HFFc6 (cell line): ENCODE data around the gene VGLL4. TPM values are rescaled to one million over a fixed set of nuclear protein-coding genes. Genes with fewer than 3 reads are reported as not detected.

Source experiments
- DNase-seq: peaks from one replicate; pipeline ENCODE4 v3.0.0-alpha.2; 2018
- H3K27ac Mint-ChIP-seq: 2 replicates; pipeline ENCODE4 v1.8.0; 2020; ENCODE audit warnings: mild to moderate bottlenecking, mixed read lengths
- H3K27me3 Mint-ChIP-seq: 2 replicates; pipeline ENCODE4 v1.8.0; 2021; ENCODE audit warnings: mild to moderate bottlenecking, moderate library complexity, mixed read lengths; ENCODE audit not compliant: insufficient read depth
- H3K36me3 Mint-ChIP-seq: 2 replicates; pipeline ENCODE4 v1.8.0; 2021; ENCODE audit warnings: low read depth, mixed read lengths
- H3K4me1 Mint-ChIP-seq: 2 replicates; pipeline ENCODE4 v1.8.0; 2020; ENCODE audit warnings: low read depth, mixed read lengths
- H3K4me3 Mint-ChIP-seq: 2 replicates; pipeline ENCODE4 v1.8.0; 2020; ENCODE audit warnings: mild to moderate bottlenecking, moderate library complexity, mixed read lengths
- H3K9me3 Mint-ChIP-seq: 2 replicates; pipeline ENCODE4 v1.8.0; 2020; ENCODE audit warnings: mild to moderate bottlenecking, mixed read lengths
- CTCF ChIP-seq: fragments of 200-600 bp; sonication (generic); IDR thresholded peaks from 2 replicates; pipeline ENCODE4 v1.5.0; 2021; ENCODE audit warnings: antibody characterized with exemption, mild to moderate bottlenecking
- total RNA-seq, 6 experiments: library from RNA; stranded (reverse); fragmentation: NEBNext Ultra II Directional; extraction: Animal tissue kit (Norgen Biotek cat#: 25700); gene quantifications; 2 replicates in 1 of 6; 3 replicates in 5 of 6; pipeline ENCODE4 v1.2.3, GENCODE V29; 2021

The VGLL4 gene
- total RNA-seq, 6 experiments from 2014 or later = 31.6 to 42.2 (median 33.8) TPM

DNA sequence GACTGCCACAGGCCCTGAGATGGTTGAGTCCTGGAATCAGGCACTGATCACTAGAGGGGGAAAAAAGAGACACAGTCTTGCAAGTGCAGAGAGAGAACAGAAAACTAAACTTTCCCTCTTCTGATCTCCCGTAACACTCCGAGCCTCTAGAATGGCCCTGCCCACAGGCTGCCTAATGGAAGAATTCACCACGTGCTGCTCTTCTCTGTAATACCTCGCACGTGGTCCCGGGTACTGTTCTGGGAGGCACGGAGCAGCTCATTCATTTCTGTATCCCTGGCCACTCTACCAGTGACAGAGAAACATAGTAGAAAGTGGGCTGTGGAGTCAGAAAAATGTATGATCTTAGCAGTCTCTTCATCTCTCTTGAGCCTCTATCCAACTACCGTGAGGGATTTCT lies 30.4 kb downstream of the VGLL4 start:
- H3K27me3 Mint-ChIP-seq = peaks cover 3% of the 10 kb centered on the region
- H3K36me3 Mint-ChIP-seq = peaks cover 25% of the 10 kb centered on the region
- DNase-seq = no peak
- no peaks in the 10 kb centered on the region for H3K9me3 Mint-ChIP-seq
- peaks cover 95% of the 10 kb centered on the region for H3K4me1 Mint-ChIP-seq
- no peak for TF ChIP-seq CTCF
- peak overlapping the region; percentile 74; the same call in 1 of the 2 replicates for H3K27ac Mint-ChIP-seq
- H3K4me3 Mint-ChIP-seq = no peak overlapping the region

GRCh38 chr3:11612515-11613188 lies 31.1 kb downstream of the VGLL4 start:
- Mint-ChIP-seq H3K27ac (peak overlapping the region; percentile 74), H3K36me3 (peaks cover 25% of the 10 kb centered on the region), H3K27me3 (peaks cover 3% of the 10 kb centered on the region), H3K9me3 (no peaks in the 10 kb centered on the region), H3K4me3 (no peak overlapping the region), H3K4me1 (peaks cover 99% of the 10 kb centered on the region)
- TF ChIP-seq CTCF = no peak
- DNase-seq = no peak

DNA sequence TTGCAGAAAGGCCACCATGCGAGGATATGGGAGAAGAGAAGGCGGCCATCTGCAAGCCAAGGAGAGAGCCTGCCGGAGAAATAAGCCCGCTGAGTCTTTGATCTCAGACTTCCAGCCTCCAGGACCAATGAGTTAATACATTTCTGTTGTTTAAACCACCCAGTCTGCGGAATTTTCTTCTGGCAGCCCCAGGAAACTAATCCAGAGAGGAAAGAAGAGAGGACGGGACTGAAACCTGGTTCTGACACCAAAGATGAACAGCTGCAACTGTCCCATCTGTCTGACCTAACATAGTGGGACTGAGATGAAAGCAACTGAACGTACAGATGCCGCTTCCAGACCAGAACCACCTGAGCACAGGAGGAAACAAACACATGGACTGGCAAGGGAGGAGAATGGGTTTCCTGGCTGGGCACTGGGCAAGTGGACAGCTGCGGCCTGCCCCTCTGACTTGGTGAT lies 32.3 kb downstream of the VGLL4 start:
- H3K27me3 Mint-ChIP-seq = peaks cover 3% of the 10 kb centered on the region
- DNase-seq = no peak
- peaks cover 99% of the 10 kb centered on the region for H3K4me1 Mint-ChIP-seq
- H3K27ac Mint-ChIP-seq = peak overlapping the region; percentile 2; the same call in 1 of the 2 replicates
- peaks cover 36% of the 10 kb centered on the region for H3K36me3 Mint-ChIP-seq
- no peak overlapping the region for H3K4me3 Mint-ChIP-seq
- no peak for TF ChIP-seq CTCF
- no peaks in the 10 kb centered on the region for H3K9me3 Mint-ChIP-seq

GRCh38 chr3:11610700-11611275 lies 32.9 kb downstream of the VGLL4 start:
- TF ChIP-seq CTCF = no peak
- H3K36me3 Mint-ChIP-seq = peaks cover 42% of the 10 kb centered on the region
- no peaks in the 10 kb centered on the region for H3K9me3 Mint-ChIP-seq
- peaks cover 99% of the 10 kb centered on the region for H3K4me1 Mint-ChIP-seq
- peak overlapping the region; percentile 67; the same call in 1 of the 2 replicates for H3K27ac Mint-ChIP-seq
- no peak overlapping the region; the same call in 1 of the 2 replicates for H3K4me3 Mint-ChIP-seq
- H3K27me3 Mint-ChIP-seq = peaks cover 3% of the 10 kb centered on the region
- no peak for DNase-seq

DNA sequence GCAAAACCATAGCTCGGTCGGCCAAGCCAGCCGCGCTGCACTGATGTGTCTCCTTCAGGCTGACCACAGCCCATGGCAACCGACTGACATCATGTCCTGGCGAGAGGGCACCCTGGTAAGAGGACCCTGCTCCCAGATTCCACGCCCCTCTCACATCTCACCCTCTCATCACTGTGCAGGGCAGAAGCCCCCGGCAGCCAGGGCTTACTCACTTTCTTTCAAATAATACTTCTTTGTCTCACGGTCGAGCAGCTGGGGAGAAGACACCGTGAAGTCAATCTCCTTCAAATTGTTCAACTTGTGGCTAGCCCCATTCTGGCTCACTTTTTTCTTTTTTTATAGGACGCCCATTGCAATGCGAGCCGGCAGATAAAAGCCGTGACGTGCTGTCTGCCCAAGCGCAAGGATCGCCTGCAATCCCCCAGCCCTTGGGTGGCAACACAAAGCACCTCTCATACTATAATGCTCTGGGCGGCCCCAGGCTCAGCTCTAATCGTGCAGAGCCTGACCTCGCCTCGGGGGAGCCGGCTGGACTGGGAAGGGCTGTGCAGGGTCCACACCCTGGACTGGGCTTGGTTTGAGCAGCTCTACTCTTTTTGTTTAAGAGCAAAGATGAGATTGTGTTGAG lies 33.6 kb downstream of the VGLL4 start:
- peaks cover 48% of the 10 kb centered on the region for H3K36me3 Mint-ChIP-seq
- no peaks in the 10 kb centered on the region for H3K9me3 Mint-ChIP-seq
- DNase-seq = no peak
- H3K4me1 Mint-ChIP-seq = peaks cover 99% of the 10 kb centered on the region
- TF ChIP-seq CTCF = no peak
- H3K27ac Mint-ChIP-seq = peak overlapping the region; percentile 67; the same call in 1 of the 2 replicates
- H3K4me3 Mint-ChIP-seq = peak overlapping the region; percentile 36; the same call in 1 of the 2 replicates
- H3K27me3 Mint-ChIP-seq = peaks cover 3% of the 10 kb centered on the region
